ENCODE results near the gene UPK1A. TPM values are rescaled to one million over a fixed set of nuclear protein-coding genes. Genes with fewer than 3 reads are reported as not detected.

UPK1A gene
- total RNA-seq, 1 experiment from 2014 or later = not detected

DNA sequence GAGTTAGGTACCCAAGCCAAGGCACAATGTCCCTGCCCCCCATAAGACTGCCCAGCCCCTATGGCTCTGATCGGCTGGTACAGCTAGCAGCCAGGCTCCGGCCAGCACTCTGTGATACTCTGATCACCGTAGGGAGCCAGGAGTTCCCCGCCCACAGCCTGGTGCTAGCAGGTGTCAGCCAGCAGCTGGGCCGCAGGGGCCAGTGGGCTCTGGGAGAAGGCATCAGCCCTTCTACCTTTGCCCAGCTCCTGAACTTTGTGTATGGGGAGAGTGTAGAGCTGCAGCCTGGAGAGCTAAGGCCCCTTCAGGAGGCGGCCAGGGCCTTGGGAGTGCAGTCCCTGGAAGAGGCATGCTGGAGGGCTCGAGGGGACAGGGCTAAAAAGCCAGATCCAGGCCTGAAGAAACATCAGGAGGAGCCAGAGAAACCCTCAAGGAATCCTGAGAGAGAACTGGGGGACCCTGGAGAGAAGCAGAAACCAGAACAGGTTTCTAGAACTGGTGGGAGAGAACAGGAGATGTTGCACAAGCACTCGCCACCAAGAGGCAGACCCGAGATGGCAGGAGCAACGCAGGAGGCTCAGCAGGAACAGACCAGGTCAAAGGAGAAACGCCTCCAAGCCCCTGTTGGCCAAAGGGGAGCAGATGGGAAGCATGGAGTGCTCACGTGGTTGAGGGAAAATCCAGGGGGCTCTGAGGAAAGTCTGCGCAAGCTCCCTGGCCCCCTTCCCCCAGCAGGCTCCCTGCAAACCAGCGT, 48.5 kb downstream of the UPK1A start:
- TF ChIP-seq EZH2 (IDR thresholded peaks at IDR 0.05; ENCODE audit: borderline replicate concordance, low read depth, low read length, poor library complexity, severe bottlenecking) = no peak
- TF ChIP-seq, protein P1, sequence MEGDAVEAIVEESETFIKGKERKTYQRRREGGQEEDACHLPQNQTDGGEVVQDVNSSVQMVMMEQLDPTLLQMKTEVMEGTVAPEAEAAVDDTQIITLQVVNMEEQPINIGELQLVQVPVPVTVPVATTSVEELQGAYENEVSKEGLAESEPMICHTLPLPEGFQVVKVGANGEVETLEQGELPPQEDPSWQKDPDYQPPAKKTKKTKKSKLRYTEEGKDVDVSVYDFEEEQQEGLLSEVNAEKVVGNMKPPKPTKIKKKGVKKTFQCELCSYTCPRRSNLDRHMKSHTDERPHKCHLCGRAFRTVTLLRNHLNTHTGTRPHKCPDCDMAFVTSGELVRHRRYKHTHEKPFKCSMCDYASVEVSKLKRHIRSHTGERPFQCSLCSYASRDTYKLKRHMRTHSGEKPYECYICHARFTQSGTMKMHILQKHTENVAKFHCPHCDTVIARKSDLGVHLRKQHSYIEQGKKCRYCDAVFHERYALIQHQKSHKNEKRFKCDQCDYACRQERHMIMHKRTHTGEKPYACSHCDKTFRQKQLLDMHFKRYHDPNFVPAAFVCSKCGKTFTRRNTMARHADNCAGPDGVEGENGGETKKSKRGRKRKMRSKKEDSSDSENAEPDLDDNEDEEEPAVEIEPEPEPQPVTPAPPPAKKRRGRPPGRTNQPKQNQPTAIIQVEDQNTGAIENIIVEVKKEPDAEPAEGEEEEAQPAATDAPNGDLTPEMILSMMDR (conservative IDR thresholded peaks at IDR 0.05; ENCODE audit: low read depth, low read length) = no peak
- peaks cover 8% of the 10 kb centered on the region for H3K4me1 ChIP-seq (ENCODE audit: insufficient read depth, low read length, poor library complexity, severe bottlenecking)
- H3K27ac ChIP-seq (ENCODE audit: low read depth, low read length, poor library complexity, severe bottlenecking) = no peak overlapping the region
- H3K9me3 ChIP-seq (ENCODE audit: low read depth, low read length, poor library complexity, severe bottlenecking) = no peaks in the 10 kb centered on the region
- BruUV-seq (replicated peaks) = no TSS peak
- no peaks in the 10 kb centered on the region for H3K27me3 ChIP-seq (replicated peaks; ENCODE audit: insufficient read depth, low read depth, low read length, poor library complexity)
- intact Hi-C loops (cut with micrococcal nuclease; ENCODE audit: unreplicated experiment) = no loop called here
- H3K4me3 ChIP-seq (ENCODE audit: low read depth, low read length, poor library complexity, severe bottlenecking) = no peak overlapping the region
- no peak for DNase-seq (ENCODE audit: low spot score)
- H3K36me3 ChIP-seq (ENCODE audit: insufficient read depth, low read length, poor library complexity, severe bottlenecking) = peaks cover 1% of the 10 kb centered on the region
- ChIA-PET POLR2A (ENCODE audit: low non-redundant PET) (interaction anchor here (0.6 kb wide), 1 partner anchor 447 kb away, joined by 3 read pairs; no protein-coding TSS in a partner anchor), CTCF (interaction anchor here (1.0 kb wide), 1 partner anchor 13 kb away, joined by 3 read pairs; no protein-coding TSS in a partner anchor)

DNA sequence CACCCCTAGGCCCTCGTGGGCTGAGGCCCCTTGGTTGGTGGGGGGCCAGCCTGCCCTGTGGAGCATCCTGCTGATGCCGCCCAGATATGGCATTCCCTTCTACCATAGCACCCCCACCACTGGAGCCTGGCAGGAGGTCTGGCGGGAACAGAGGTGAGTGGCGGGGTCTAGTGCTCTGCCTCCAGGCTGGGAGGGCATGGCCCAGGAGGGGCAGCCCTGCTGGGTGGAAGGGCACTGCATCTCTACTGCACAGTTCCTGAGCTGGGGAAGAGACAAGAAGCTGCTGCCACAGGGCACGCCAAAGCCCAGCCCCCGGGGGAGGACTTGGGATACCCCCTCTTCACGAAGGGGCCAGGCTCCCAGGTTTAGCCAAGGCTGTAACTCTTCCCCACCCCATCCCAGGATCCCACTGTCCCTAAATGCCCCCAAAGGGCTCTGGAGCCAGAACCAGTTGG, 49.1 kb downstream of the UPK1A start:
- no peak for DNase-seq (ENCODE audit: low spot score)
- H3K9me3 ChIP-seq (ENCODE audit: low read depth, low read length, poor library complexity, severe bottlenecking) = no peaks in the 10 kb centered on the region
- BruUV-seq (replicated peaks) = no TSS peak
- H3K27ac ChIP-seq (ENCODE audit: low read depth, low read length, poor library complexity, severe bottlenecking) = no peak overlapping the region
- H3K36me3 ChIP-seq (ENCODE audit: insufficient read depth, low read length, poor library complexity, severe bottlenecking) = peaks cover 7% of the 10 kb centered on the region
- no peak overlapping the region for H3K4me3 ChIP-seq (ENCODE audit: low read depth, low read length, poor library complexity, severe bottlenecking)
- TF ChIP-seq, protein P1 (conservative IDR thresholded peaks at IDR 0.05; ENCODE audit: low read depth, low read length) = no peak
- TF ChIP-seq EZH2 (IDR thresholded peaks at IDR 0.05; ENCODE audit: borderline replicate concordance, low read depth, low read length, poor library complexity, severe bottlenecking) = no peak
- intact Hi-C loops (cut with micrococcal nuclease; ENCODE audit: unreplicated experiment) = no loop called here
- ChIA-PET POLR2A (ENCODE audit: low non-redundant PET) (no interaction called here), CTCF (no interaction called here)
- H3K4me1 ChIP-seq (ENCODE audit: insufficient read depth, low read length, poor library complexity, severe bottlenecking) = peaks cover 8% of the 10 kb centered on the region
- H3K27me3 ChIP-seq (replicated peaks; ENCODE audit: insufficient read depth, low read depth, low read length, poor library complexity) = no peaks in the 10 kb centered on the region

DNA sequence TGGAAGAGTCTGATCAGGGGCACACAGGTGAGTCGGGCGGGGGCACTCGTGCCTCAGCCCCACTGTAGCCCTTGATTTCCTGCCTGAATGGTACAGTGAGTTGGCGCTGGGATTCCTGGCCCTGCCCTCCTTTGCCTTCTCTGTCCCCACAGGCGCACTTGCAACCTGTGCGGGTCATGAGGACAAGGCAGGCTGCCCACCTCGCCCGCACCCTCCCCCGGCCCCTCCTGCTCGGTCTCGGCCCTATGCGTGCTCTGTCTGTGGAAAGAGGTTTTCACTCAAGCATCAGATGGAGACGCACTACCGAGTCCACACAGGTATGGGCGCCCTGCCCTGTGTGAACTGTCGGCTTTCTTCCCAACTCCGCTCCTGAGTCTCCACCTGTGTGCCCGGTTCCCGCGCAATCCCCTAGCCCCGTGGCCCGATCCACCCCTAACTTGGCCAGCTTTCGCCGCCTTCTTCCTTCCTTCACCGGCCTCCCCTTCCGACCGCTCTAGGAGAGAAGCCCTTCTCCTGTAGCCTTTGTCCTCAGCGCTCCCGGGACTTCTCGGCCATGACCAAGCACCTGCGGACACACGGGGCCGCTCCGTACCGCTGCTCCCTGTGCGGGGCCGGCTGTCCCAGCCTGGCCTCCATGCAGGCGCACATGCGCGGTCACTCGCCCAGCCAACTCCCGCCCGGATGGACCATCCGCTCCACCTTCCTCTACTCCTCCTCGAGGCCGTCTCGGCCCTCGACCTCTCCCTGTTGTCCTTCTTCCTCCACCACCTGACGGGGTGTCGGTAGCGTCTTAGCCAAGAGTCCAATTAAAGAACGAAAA, 49.9 kb downstream of the UPK1A start:
- intact Hi-C loops (cut with micrococcal nuclease; ENCODE audit: unreplicated experiment) = loop anchor here (2.0 kb wide), 2 partner anchors 21 to 167 kb away; no protein-coding TSS in a partner anchor
- Histone ChIP-seq H3K4me3 (ENCODE audit: low read depth, low read length, poor library complexity, severe bottlenecking) (peak overlapping the region; percentile 96), H3K27me3 (replicated peaks; ENCODE audit: insufficient read depth, low read depth, low read length, poor library complexity) (no peaks in the 10 kb centered on the region), H3K4me1 (ENCODE audit: insufficient read depth, low read length, poor library complexity, severe bottlenecking) (peaks cover 8% of the 10 kb centered on the region), H3K27ac (ENCODE audit: low read depth, low read length, poor library complexity, severe bottlenecking) (peak overlapping the region; percentile 89), H3K9me3 (ENCODE audit: low read depth, low read length, poor library complexity, severe bottlenecking) (no peaks in the 10 kb centered on the region), H3K36me3 (ENCODE audit: insufficient read depth, low read length, poor library complexity, severe bottlenecking) (peaks cover 8% of the 10 kb centered on the region)
- TF ChIP-seq, protein P1 (conservative IDR thresholded peaks at IDR 0.05; ENCODE audit: low read depth, low read length) = no peak
- POLR2A ChIA-PET (ENCODE audit: low non-redundant PET) = no interaction called here
- no TSS peak for BruUV-seq (replicated peaks)
- no peak for DNase-seq (ENCODE audit: low spot score)
- CTCF ChIA-PET = no interaction called here
